WTC11 (cell line): ENCODE results near the gene MEGF6. TPM values are rescaled to one million over a fixed set of nuclear protein-coding genes. Genes with fewer than 3 reads are reported as not detected.

Experiments
- ATAC-seq: fragments of 200-7000 bp; cut with Tn5 transposase; 2 replicates; pipeline ENCODE4 v1.10.0; 2021; ENCODE audit warnings: mild to moderate bottlenecking, moderate library complexity
- CTCF ChIA-PET: fragments of 300-600 bp; sonication (Branson Sonifier 250); formaldehyde crosslinking; loops from one replicate; lab custom pipeline; 2021; ENCODE audit warnings: antibody characterized with exemption; lab: Charles Lee
- POLR2A ChIA-PET: fragments of 350-600 bp; sonication (Branson Sonifier 250); formaldehyde crosslinking; loops from one replicate; lab custom pipeline; 2021; ENCODE audit warnings: antibody characterized with exemption; lab: Charles Lee
- DNase-seq: peaks from one replicate; pipeline ENCODE4 v3.0.0; 2021; ENCODE audit warnings: low spot score
- H3K27ac Mint-ChIP-seq: 2 replicates; pipeline ENCODE4 v1.8.0; 2021; ENCODE audit warnings: mixed read lengths
- H3K27me3 Mint-ChIP-seq: 2 replicates; pipeline ENCODE4 v1.8.0; 2021; ENCODE audit warnings: low read depth, mild to moderate bottlenecking, moderate library complexity, mixed read lengths
- H3K36me3 Mint-ChIP-seq: 2 replicates; pipeline ENCODE4 v1.8.0; 2021; ENCODE audit warnings: mixed read lengths
- H3K4me1 Mint-ChIP-seq: 2 replicates; pipeline ENCODE4 v1.8.0; 2022; ENCODE audit warnings: mixed read lengths
- H3K4me3 Mint-ChIP-seq: 2 replicates; pipeline ENCODE4 v1.8.0; 2021; ENCODE audit warnings: mild to moderate bottlenecking, moderate library complexity, mixed read lengths
- H3K9me3 Mint-ChIP-seq: 2 replicates; pipeline ENCODE4 v1.8.0; 2021; ENCODE audit warnings: mixed read lengths
- AR ChIP-seq: fragments of 250-450 bp; sonication (Bioruptor Pico); IDR thresholded peaks from 2 replicates; pipeline ENCODE4 v1.9.0; 2021; ENCODE audit warnings: mild to moderate bottlenecking
- ATF2 ChIP-seq: sonication (generic); formaldehyde crosslinking; IDR thresholded peaks from 2 replicates; pipeline ENCODE4 v1.8.1; 2022; ENCODE audit warnings: low read depth, missing genetic modification reagents, borderline replicate concordance
- FOXP1 ChIP-seq: sonication (generic); formaldehyde crosslinking; IDR thresholded peaks from 2 replicates; pipeline ENCODE4 v1.8.0; 2022; ENCODE audit warnings: missing genetic modification reagents, mild to moderate bottlenecking, moderate library complexity, borderline replicate concordance
- FOXP4 ChIP-seq: sonication (generic); formaldehyde crosslinking; IDR thresholded peaks from 2 replicates; pipeline ENCODE4 v1.8.0; 2022; ENCODE audit warnings: mild to moderate bottlenecking, missing genetic modification reagents
- GABPB1 ChIP-seq: sonication (generic); formaldehyde crosslinking; IDR thresholded peaks from 2 replicates; pipeline ENCODE4 v1.8.1; 2023; ENCODE audit warnings: mild to moderate bottlenecking, missing genetic modification reagents
- GRHL2 ChIP-seq: fragments of 250-450 bp; sonication (Bioruptor Pico); IDR thresholded peaks from 2 replicates; pipeline ENCODE4 v1.8.0; 2022; ENCODE audit warnings: mild to moderate bottlenecking, moderate library complexity; ENCODE audit not compliant: insufficient replicate concordance, severe bottlenecking
- GTF2I ChIP-seq: fragments of 250-450 bp; sonication (Bioruptor Pico); conservative IDR thresholded peaks from 2 replicates; pipeline ENCODE4 v1.4.0; 2021; ENCODE audit warnings: mild to moderate bottlenecking
- JAZF1 ChIP-seq: fragments of 250-450 bp; sonication (Bioruptor Pico); IDR thresholded peaks from 2 replicates; pipeline ENCODE4 v1.9.0; 2021; ENCODE audit warnings: moderate library complexity, mild to moderate bottlenecking, inconsistent platforms
- JUN ChIP-seq: sonication (generic); formaldehyde crosslinking; IDR thresholded peaks from 2 replicates; pipeline ENCODE4 v1.8.0; 2023; ENCODE audit warnings: mild to moderate bottlenecking, missing genetic modification reagents
- MXD4 ChIP-seq: fragments of 250-450 bp; sonication (Bioruptor Pico); IDR thresholded peaks from 2 replicates; pipeline ENCODE4 v1.8.0; 2021; ENCODE audit warnings: mild to moderate bottlenecking, moderate library complexity, borderline replicate concordance
- NFYB ChIP-seq: sonication (generic); formaldehyde crosslinking; conservative IDR thresholded peaks from 2 replicates; pipeline ENCODE4 v1.8.0; 2022; ENCODE audit warnings: low read depth, missing genetic modification reagents
- STAT6 ChIP-seq: sonication (generic); formaldehyde crosslinking; conservative IDR thresholded peaks from 2 replicates; pipeline ENCODE4 v1.8.1; 2023; ENCODE audit warnings: mild to moderate bottlenecking, low read depth, missing genetic modification reagents, moderate library complexity
- TEAD1 ChIP-seq: sonication (generic); formaldehyde crosslinking; IDR thresholded peaks from 2 replicates; pipeline ENCODE4 v1.8.0; 2022; ENCODE audit warnings: mild to moderate bottlenecking, missing genetic modification reagents
- USF1 ChIP-seq: sonication (generic); formaldehyde crosslinking; IDR thresholded peaks from 2 replicates; pipeline ENCODE4 v1.8.0; 2022; ENCODE audit warnings: mild to moderate bottlenecking, missing genetic modification reagents
- USF2 ChIP-seq: sonication (generic); formaldehyde crosslinking; IDR thresholded peaks from 2 replicates; pipeline ENCODE4 v1.8.1; 2023; ENCODE audit warnings: mild to moderate bottlenecking, missing genetic modification reagents, moderate library complexity
- ZNF138 ChIP-seq: sonication (generic); formaldehyde crosslinking; conservative IDR thresholded peaks from 2 replicates; pipeline ENCODE4 v1.8.1; 2022; ENCODE audit warnings: mild to moderate bottlenecking, moderate library complexity, missing genetic modification reagents
- ZNF232 ChIP-seq: sonication (generic); formaldehyde crosslinking; IDR thresholded peaks from 2 replicates; pipeline ENCODE4 v1.8.0; 2022; ENCODE audit warnings: mild to moderate bottlenecking, missing genetic modification reagents
- ZNF425 ChIP-seq: fragments of 250-450 bp; sonication (Bioruptor Pico); conservative IDR thresholded peaks from 2 replicates; pipeline ENCODE4 v1.9.0; 2021; ENCODE audit warnings: mild to moderate bottlenecking
- total RNA-seq: library from RNA; stranded (reverse); gene quantifications from 3 replicates; pipeline ENCODE4 v1.2.3, GENCODE V29; 2021

Gene MEGF6
- total RNA-seq, 1 experiment from 2014 or later, result 24.9 TPM

- TF ChIP-seq FOXP4 (CRISPR knock-in tag), result no peak
- TF ChIP-seq USF1 (CRISPR knock-in tag), result no peak
- TF ChIP-seq STAT6 (CRISPR knock-in tag), result no peak
- no peak for TF ChIP-seq JAZF1 (CRISPR knock-in tag)
- no peak for TF ChIP-seq TEAD1
- TF ChIP-seq GTF2I, result no peak
- TF ChIP-seq GRHL2 (CRISPR knock-in tag), result no peak
- TF ChIP-seq, all 79 proteins: peak for 0
Observed at GRCh38 chr1:3545363-3546047, 65.8 kb downstream of the MEGF6 start (continued).

- ChIA-PET CTCF (interaction anchor here (1.0 to 2.3 kb wide), 8 partner anchors 13 to 91 kb away, joined by 3 to 10 read pairs (median 4); no protein-coding TSS in a partner anchor), POLR2A (no interaction called here)
- H3K36me3 Mint-ChIP-seq, result no peaks in the 10 kb centered on the region
- H3K27me3 Mint-ChIP-seq, result no peaks in the 10 kb centered on the region
- DNase-seq, result no peak
- no peaks in the 10 kb centered on the region for H3K4me1 Mint-ChIP-seq
- H3K4me3 Mint-ChIP-seq, result no peak overlapping the region
- H3K9me3 Mint-ChIP-seq, result no peaks in the 10 kb centered on the region
- no peak for ATAC-seq
- H3K27ac Mint-ChIP-seq, result no peak overlapping the region
- TF ChIP-seq MXD4 (CRISPR knock-in tag) (no peak), ZNF138 (CRISPR knock-in tag) (no peak), ZNF425 (no peak), JUN (CRISPR knock-in tag) (no peak), FOXP1 (CRISPR knock-in tag) (no peak), AR (CRISPR knock-in tag) (no peak), ATF2 (CRISPR knock-in tag) (no peak), GABPB1 (no peak), NFYB (CRISPR knock-in tag) (no peak), USF2 (CRISPR knock-in tag) (no peak), ZNF232 (CRISPR knock-in tag) (no peak)
Observed at GRCh38 chr1:3544040-3544977, 67.0 kb downstream of the MEGF6 start.
